ENCODE results near the gene DDX51. TPM values are rescaled to one million over a fixed set of nuclear protein-coding genes. Genes with fewer than 3 reads are reported as not detected.
"Not testable (repeated sequence)": the region's sequence is repeated elsewhere in the genome, so short reads cannot be mapped to it uniquely, and the experiment has no call there.

The DDX51 gene
- total and polyA plus RNA-seq, 2 donors: 6.5 to 17.4 TPM

DNA sequence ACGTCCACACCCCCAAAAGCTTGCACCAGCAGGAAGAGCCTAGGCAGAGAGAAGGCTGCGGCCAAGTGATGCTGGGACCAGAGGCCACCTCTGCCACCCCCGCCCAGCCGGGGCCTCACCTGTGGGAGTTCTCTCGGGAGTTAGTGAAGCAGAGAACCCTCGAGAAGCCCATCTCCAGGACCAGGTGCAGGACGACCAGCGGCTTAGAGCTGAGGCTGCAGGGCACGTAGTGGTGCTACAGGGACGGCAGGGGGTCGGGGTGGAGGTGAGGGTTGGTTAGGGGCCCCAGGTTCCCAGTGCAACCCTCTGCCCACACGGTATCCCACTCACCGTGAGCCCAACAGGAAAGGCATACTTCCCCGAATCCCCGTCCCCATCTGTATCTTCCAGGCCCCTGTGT lies 3.6 kb downstream of the DDX51 start:
- Histone ChIP-seq H3K4me3 (ENCODE audit: low read depth, low read length) (no peak overlapping the region), H3K27ac (ENCODE audit: low read depth) (no peak overlapping the region), H3K4me1 (ENCODE audit: insufficient read depth) (no peaks in the 10 kb centered on the region), H3K36me3 (ENCODE audit: insufficient read depth) (peaks cover 3% of the 10 kb centered on the region)
- 86% methylated on average over 15 of the region's 15 CpGs for WGBS
- no peak for DNase-seq (ENCODE audit: extremely low spot score)

- Histone ChIP-seq H3K4me1 (ENCODE audit: insufficient read depth) (no peaks in the 10 kb centered on the region), H3K27ac (ENCODE audit: low read depth) (no peak overlapping the region), H3K4me3 (ENCODE audit: low read depth, low read length) (no peak overlapping the region), H3K36me3 (ENCODE audit: insufficient read depth) (peaks cover 3% of the 10 kb centered on the region)
- no peak for DNase-seq (ENCODE audit: extremely low spot score)
- 95% methylated on average over 27 of the region's 27 CpGs for WGBS
Measured at GRCh38 chr12:132139912-132140311, 4.2 kb downstream of the DDX51 start.

- Histone ChIP-seq H3K4me1 (ENCODE audit: insufficient read depth) (no peaks in the 10 kb centered on the region), H3K36me3 (ENCODE audit: insufficient read depth) (peaks cover 3% of the 10 kb centered on the region), H3K27ac (ENCODE audit: low read depth) (no peak overlapping the region), H3K4me3 (ENCODE audit: low read depth, low read length) (no peak overlapping the region)
- WGBS: 93% methylated on average over 34 of the region's 34 CpGs
- DNase-seq (ENCODE audit: extremely low spot score): no peak
Measured at GRCh38 chr12:132138941-132139871, 4.9 kb downstream of the DDX51 start.

DNA sequence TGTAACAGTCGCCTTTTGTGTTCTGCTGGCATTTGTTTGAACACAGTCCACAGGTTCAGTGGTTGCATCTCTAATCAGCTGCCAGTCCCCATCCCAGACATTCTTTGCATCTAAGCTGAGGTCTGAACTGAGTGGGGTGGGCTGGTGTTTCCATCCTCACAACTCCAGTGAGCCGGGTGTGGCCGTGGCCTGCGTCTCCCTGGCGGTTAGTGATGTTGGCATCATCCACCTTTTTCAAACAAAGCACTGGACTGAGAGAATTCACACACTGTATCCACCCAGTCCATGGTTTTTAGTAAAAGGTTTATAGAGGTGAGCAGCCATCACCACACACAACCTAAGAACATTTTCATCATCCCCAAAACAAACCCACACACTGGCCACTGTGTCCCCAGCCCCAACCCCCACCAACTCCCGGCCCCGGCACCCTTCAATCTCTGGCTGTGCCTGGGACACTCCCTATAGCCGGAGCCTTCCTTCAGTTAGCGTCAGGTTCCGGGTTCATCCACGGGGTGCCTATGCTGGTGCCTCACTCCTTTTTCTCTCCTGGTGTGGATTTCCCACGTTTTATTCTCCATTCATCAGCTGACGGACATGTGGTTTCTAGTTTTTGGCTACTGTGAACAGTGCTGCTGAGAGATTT lies 6.5 kb downstream of the DDX51 start:
- Histone ChIP-seq H3K36me3 (ENCODE audit: insufficient read depth) (peaks cover 3% of the 10 kb centered on the region), H3K4me3 (ENCODE audit: low read depth, low read length) (no peak overlapping the region), H3K27ac (ENCODE audit: low read depth) (no peak overlapping the region), H3K4me1 (ENCODE audit: insufficient read depth) (no peaks in the 10 kb centered on the region)
- DNase-seq (ENCODE audit: extremely low spot score): no peak
- 76% methylated on average over 13 of the region's 13 CpGs for WGBS

DNA sequence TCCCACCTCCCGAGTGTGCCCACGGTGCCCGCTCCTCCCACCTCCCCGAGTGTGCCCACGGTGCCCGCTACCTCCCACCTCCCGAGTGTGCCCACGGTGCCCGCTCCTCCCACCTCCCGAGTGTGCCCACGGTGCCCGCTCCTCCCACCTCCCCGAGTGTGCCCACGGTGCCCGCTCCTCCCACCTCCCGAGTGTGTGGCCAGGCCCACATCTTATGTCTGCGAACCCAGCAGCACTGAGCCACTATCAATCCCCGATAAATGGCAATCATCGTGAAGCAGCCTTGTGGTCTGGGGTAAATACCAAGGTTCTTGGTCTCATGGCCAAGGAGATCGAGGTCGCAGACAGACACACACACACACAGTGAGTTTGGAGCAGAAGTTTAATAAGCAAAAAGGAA lies 7.9 kb downstream of the DDX51 start:
- H3K36me3 ChIP-seq (ENCODE audit: insufficient read depth); H3K27ac ChIP-seq (ENCODE audit: low read depth); H3K4me1 ChIP-seq (ENCODE audit: insufficient read depth); DNase-seq (ENCODE audit: extremely low spot score); H3K4me3 ChIP-seq (ENCODE audit: low read depth, low read length): not testable (repeated sequence)
- WGBS: 85% methylated on average over 11 of the region's 21 CpGs

DNA sequence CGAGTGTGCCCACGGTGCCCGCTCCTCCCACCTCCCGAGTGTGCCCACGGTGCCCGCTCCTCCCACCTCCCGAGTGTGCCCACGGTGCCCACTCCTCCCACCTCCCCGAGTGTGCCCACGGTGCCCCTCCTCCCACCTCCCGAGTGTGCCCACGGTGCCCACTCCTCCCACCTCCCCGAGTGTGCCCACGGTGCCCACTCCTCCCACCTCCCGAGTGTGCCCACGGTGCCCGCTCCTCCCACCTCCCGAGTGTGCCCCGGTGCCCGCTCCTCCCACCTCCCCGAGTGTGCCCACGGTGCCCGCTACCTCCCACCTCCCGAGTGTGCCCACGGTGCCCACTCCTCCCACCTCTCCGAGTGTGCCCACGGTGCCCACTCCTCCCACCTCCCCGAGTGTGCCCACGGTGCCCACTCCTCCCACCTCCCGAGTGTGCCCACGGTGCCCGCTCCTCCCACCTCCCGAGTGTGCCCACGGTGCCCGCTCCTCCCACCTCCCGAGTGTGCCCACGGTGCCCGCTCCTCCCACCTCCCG lies 9.4 kb downstream of the DDX51 start:
- not testable (repeated sequence) for H3K36me3 ChIP-seq (ENCODE audit: insufficient read depth); H3K27ac ChIP-seq (ENCODE audit: low read depth); DNase-seq (ENCODE audit: extremely low spot score); H3K4me3 ChIP-seq (ENCODE audit: low read depth, low read length); H3K4me1 ChIP-seq (ENCODE audit: insufficient read depth)
- 77% methylated on average over 12 of the region's 39 CpGs for WGBS

- WGBS: 57% methylated on average over 27 of the region's 27 CpGs
- H3K4me1 ChIP-seq (ENCODE audit: insufficient read depth): no peaks in the 10 kb centered on the region
- H3K4me3 ChIP-seq (ENCODE audit: low read depth, low read length): no peak overlapping the region
- DNase-seq (ENCODE audit: extremely low spot score): no peak
- no peak overlapping the region for H3K27ac ChIP-seq (ENCODE audit: low read depth)
- no peaks in the 10 kb centered on the region for H3K36me3 ChIP-seq (ENCODE audit: insufficient read depth)
Measured at GRCh38 chr12:132133952-132134652, 10.0 kb downstream of the DDX51 start.

- no peak overlapping the region for H3K27ac ChIP-seq (ENCODE audit: low read depth)
- no peak for DNase-seq (ENCODE audit: extremely low spot score)
- H3K4me1 ChIP-seq (ENCODE audit: insufficient read depth): no peaks in the 10 kb centered on the region
- H3K4me3 ChIP-seq (ENCODE audit: low read depth, low read length): no peak overlapping the region
- H3K36me3 ChIP-seq (ENCODE audit: insufficient read depth): no peaks in the 10 kb centered on the region
- WGBS: 85% methylated on average over 39 of the region's 39 CpGs
Measured at GRCh38 chr12:132132609-132133430, 11.3 kb downstream of the DDX51 start.

DNA sequence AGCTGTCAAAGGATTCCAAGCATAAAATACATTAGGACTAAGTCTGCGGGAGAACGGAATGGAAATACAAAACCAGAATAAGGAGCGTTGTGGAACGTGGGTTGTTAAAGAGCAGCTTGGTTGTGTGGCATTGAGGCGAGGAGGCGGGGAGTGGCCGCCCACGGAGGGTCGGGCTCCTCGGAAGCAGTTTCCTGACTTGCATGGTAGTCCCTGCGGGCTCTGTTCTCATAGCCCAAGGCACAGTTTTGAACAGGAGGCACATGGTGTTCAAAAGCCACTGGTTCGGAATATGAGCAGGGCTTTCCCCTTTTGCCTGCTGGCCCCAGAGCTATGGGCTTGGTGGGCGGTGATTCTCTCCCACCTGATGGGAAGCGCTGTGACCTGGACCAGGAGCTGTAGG lies 12.2 kb downstream of the DDX51 start:
- WGBS: 91% methylated on average over 14 of the region's 14 CpGs
- no peaks in the 10 kb centered on the region for H3K4me1 ChIP-seq (ENCODE audit: insufficient read depth)
- H3K27ac ChIP-seq (ENCODE audit: low read depth): no peak overlapping the region
- no peak for DNase-seq (ENCODE audit: extremely low spot score)
- H3K4me3 ChIP-seq (ENCODE audit: low read depth, low read length): no peak overlapping the region
- H3K36me3 ChIP-seq (ENCODE audit: insufficient read depth): peaks cover 4% of the 10 kb centered on the region

DNA sequence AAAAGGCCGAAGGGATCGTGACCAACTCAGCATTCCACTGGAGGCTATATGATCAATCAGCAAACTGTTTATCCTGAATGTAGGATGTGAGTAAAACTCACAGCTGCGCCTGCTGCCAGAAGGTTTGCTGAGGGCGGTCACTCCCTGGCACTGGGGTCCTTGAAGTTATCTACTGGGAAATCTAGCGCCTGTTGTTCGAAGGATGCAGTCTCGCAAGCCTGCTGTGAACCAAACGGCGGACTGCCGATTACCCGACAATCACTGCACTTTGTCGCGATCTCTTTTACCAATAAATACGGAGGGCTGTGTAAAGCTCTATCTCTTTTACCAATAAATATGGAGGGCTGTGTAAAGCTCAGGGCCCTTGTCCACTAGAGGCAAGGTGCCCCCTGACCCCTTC lies 12.9 kb downstream of the DDX51 start:
- DNase-seq (ENCODE audit: extremely low spot score): no peak

DNA sequence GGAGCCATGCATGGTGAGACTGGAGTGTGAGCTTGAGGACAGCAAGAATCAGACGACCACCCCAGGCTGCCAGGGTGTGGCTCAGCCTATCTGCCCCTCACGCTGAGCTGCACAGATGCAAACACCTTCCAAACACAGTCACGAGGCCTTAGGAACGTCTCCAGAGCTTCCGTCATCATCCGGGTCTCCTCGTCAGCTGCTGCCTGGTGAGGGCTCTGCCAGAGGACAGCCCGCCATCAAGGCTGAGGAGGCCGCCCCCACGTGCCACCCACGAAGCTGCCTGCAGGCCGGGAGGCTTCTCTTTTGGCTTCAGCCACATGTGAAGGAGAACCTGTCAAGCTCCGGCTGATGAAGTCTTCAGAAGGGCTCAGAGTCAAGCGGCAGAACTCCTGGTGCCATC lies 13.4 kb downstream of the DDX51 start:
- Histone ChIP-seq H3K27ac (ENCODE audit: low read depth) (no peak overlapping the region), H3K36me3 (ENCODE audit: insufficient read depth) (peaks cover 4% of the 10 kb centered on the region), H3K4me3 (ENCODE audit: low read depth, low read length) (no peak overlapping the region), H3K4me1 (ENCODE audit: insufficient read depth) (no peaks in the 10 kb centered on the region)
- 93% methylated on average over 14 of the region's 14 CpGs for WGBS
- no peak for DNase-seq (ENCODE audit: extremely low spot score)

More for the DNA sequence above, 12.9 kb downstream of the DDX51 start:
- H3K4me1 ChIP-seq (ENCODE audit: insufficient read depth): no peaks in the 10 kb centered on the region
- H3K36me3 ChIP-seq (ENCODE audit: insufficient read depth): peaks cover 4% of the 10 kb centered on the region
- 97% methylated on average over 14 of the region's 14 CpGs for whole genome bisulfite sequencing
- H3K27ac ChIP-seq (ENCODE audit: low read depth): no peak overlapping the region
- H3K4me3 ChIP-seq (ENCODE audit: low read depth, low read length): no peak overlapping the region

DNA sequence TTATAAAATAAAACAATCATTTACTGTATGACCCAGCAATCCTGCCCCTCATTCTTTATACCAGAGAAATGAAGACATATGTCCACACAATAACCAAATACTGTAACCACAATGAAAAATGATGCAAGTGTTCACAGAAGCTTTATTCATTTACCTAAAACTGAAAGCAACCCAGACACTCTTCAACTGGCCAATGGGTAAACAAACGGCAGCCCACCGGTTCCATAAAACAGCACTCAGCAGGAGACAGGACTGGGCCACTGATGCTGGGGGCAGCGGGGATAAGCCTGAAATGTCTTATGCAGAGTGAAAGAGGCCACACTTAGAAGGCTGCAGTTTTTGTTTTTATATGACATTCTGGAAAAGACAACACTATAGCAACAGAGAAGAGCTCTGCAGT lies 15.1 kb downstream of the DDX51 start:
- Histone ChIP-seq H3K27ac (ENCODE audit: low read depth) (no peak overlapping the region), H3K4me3 (ENCODE audit: low read depth, low read length) (no peak overlapping the region), H3K4me1 (ENCODE audit: insufficient read depth) (no peaks in the 10 kb centered on the region), H3K36me3 (ENCODE audit: insufficient read depth) (peaks cover 6% of the 10 kb centered on the region)
- 95% methylated on average over 3 of the region's 3 CpGs for WGBS
- no peak for DNase-seq (ENCODE audit: extremely low spot score)

DNA sequence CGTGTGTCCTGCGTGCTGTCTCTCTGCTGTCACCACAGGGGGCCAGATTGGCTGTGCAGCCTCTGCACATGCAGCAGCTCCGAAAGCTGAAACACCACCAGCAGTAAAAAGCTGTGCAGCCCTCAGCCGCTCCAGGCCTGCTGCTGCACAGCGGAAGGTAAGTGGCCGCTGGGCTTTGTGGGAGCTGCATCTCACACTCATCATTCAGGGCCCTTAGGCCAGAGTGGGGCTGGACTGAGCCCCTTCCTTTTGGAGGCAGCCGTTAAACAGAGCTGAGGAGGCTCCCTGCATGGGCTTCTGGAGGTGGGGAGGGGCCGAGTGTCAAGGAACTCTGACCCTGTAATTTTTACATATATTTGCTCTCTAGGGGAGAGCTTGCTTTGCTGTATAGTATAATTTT lies 17.1 kb downstream of the DDX51 start:
- 98% methylated on average over 8 of the region's 8 CpGs for WGBS
- H3K4me3 ChIP-seq (ENCODE audit: low read depth, low read length): no peak overlapping the region
- H3K27ac ChIP-seq (ENCODE audit: low read depth): no peak overlapping the region
- DNase-seq (ENCODE audit: extremely low spot score): no peak
- peaks cover 6% of the 10 kb centered on the region for H3K36me3 ChIP-seq (ENCODE audit: insufficient read depth)
- H3K4me1 ChIP-seq (ENCODE audit: insufficient read depth): no peaks in the 10 kb centered on the region

All from urinary bladder (tissue), 4 donors.